Measurements from ENCODE around the gene OR6K2.
"Not testable (repeated sequence)": the region's sequence is repeated elsewhere in the genome, so short reads cannot be mapped to it uniquely, and the experiment has no call there.

OR6K2 gene, protein sequence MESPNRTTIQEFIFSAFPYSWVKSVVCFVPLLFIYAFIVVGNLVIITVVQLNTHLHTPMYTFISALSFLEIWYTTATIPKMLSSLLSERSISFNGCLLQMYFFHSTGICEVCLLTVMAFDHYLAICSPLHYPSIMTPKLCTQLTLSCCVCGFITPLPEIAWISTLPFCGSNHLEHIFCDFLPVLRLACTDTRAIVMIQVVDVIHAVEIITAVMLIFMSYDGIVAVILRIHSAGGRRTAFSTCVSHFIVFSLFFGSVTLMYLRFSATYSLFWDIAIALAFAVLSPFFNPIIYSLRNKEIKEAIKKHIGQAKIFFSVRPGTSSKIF

DNA sequence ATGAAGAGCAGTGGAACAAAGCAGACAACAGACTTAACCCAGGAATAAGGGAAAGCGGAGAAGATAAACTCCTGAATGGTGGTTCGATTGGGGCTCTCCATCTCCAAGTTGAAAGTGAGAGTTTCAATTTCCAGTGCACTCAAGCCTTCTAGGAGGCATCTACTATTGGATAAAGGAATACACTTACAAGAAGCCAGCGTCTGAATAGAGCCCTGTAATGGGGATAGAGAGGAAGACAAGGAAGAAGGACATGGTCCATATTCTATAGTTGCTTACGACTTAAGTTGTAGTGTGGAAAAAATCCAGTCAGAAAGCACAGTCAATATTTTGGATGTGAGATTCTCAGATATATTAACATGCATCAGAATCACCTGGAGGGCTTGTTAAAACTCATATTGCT is at the start of gene OR6K2:
OR6K2 (minus strand) TSS at position 101 of the 400 bp plus-strand sequence; CDS start at position 101, 0 bp downstream.
- no peak for DNase-seq (ENCODE audit: low read depth)

DNA sequence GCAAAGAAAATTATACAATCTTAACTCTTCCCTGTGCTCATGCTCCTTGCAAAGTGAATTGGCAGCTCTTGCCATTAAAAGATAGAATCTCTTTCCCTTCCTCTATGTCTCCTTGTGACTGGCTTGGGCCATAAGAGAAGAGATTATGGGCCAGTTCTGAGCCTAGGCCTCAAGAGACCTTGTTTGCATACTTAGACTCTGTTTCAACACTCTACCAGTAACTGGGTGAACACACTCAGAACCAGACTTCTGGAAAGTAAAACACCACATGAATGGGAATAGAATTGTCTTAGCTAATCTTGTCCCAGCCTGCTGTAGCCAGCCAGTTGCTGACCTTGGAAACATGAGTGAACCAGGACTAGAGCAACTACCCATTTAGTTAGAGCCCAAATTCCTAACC is 35.4 kb upstream of the OR6K2 start:
- DNase-seq (ENCODE audit: low read depth): no peak

DNA sequence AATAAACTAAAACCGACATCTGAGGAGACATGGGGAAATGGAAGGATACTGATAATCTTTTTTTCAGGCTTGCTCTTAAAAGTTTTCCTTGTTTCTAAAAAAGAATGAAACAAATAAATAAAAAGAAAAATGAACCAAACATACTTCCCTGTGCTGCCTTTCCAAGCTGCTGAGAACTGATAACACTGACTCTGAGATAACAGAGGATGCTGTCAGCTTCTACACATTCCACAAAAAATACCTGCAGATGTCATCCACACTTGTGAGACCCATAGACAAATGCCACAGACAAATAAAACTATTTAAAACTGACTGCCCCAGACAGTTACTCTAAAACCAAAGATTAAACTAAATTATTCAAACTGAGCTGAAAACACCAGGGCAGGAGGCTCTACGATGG is 32.1 kb upstream of the OR6K2 start:
- DNase-seq (ENCODE audit: low read depth): no peak

DNA sequence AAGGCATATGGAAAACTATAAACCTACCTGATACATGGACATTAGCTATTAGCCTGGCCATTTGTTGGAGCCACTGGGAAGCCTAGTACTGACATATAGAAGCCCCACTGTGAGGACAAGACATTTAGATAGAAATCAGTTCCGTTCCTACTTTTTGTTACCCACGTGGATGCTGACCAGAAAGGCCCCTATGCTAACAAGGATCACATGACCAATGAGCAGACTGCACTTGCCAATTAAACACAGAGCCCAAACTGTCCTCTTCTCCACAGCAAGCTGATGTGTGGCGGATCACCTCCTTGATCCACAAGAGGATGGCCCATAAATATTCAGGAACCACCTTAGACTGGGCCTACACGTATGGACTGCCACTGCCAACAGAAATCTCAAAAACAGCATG is 31.3 kb upstream of the OR6K2 start:
- no peak for DNase-seq (ENCODE audit: low read depth)

DNA sequence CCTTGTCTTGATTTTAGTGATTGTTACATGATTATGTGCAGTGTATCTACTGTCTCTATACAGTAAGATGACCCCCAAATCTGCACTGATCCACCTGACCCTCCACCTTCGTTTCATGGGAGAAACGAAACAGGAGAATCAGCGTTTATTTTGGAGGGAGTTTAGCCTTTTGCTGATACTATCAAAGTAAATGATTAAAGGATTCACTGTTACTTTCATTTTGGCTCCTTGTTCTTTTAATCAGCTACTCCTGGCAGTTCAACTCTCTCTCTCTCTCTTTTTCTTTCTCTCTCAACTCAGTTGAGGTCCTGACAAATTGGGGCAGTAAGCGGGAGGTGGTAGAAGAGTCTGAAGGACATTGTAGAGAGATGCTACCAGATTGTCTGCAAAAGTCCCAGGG is 30.0 kb upstream of the OR6K2 start:
- no peak for DNase-seq (ENCODE audit: low read depth)

DNA sequence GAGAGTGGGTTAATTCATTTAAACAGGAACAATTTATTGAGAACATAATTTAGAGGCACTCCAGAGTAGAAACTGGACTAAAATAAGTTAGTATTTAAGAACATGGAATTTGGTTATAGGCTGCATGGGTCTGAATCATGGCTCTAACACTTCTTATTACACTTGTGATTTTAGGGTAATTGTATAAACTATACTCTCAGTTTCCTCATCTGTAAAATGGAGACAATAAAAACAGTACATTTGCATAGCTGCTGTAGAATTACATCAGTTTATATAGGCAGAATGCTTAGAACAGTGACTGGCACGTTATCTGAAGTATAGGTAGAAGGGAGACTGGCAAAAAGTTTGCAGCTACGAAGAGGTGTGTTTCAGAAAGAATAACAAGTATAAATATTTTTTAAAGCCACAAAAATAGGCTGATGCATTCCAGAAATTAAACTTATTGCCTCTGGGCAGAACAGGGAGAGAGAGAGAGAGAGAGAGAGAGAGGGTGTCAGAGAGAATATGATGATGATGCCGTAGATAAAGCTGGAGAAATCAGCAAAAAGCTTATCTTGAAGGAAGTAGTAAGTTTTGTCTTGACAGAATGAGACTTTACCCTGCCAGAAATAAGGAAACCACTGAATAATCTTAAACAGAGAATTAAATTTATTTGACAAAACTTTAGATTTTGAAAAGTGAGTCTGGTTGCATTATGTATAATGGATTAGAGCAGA is 28.2 kb upstream of the OR6K2 start:
- DNase-seq (ENCODE audit: low read depth): no peak

DNA sequence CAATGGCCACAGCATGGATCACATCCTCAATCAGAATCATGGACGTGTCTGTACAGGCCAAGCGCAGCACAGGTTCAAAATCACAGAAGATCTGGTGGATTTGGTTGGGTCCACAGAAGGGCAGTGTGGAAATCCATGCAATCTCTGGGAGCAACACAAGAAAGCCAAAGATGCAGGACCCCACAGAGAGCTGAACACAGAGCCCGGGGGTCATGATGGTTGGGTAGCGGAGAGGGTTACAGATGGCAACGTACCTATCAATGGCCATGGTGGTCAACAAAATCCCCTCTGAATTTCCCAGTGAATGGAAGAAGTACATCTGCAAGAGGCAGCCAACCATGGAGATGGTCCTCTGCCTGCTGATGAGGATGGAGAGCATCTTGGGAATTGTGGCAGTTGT is 24.0 kb upstream of the OR6K2 start:
- DNase-seq (ENCODE audit: low read depth): no peak

DNA sequence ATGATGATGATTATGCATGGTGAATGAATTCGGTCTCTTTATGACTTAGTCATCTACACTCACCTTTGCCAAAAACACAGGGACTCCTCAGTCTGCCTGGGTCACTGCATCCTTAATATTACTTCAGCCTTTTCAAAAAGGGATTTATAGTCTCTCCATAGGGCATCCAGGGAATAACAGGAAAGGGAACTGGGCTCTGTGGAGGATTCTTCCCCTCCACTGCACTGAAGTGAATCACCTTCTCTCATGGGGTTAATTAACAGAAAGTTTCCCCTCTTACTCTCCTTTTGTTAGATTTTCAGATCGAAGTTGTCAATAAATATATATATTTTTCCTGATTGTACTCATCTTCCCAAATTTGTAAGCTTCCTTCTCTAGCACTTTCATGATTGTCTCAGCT is 20.2 kb upstream of the OR6K2 start, which contains the start of gene OR6K3:
OR6K3 (minus strand) TSS at position 101 of the 400 bp plus-strand sequence. CDS start 2,605 bp downstream, outside the sequence.
- DNase-seq (ENCODE audit: low read depth): no peak

DNA sequence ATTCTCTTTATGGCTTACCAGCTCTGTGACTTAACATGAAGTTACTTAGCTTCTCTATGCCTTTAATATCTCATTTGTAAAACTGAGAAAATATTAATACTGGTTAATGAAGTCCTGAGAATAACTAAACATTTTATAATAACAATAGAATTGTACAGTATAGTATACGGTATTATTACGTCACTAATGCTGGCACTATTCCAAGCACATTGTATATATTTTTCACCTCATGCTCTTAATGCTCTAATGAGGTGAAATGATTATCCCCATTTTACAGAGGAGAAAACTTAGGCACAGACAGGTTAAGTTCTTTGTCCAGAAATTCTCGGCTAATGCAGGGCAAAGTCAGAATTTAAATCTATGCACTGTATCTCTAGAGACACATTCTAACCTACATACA is 19.2 kb upstream of the OR6K2 start:
- DNase-seq (ENCODE audit: low read depth): no peak

DNA sequence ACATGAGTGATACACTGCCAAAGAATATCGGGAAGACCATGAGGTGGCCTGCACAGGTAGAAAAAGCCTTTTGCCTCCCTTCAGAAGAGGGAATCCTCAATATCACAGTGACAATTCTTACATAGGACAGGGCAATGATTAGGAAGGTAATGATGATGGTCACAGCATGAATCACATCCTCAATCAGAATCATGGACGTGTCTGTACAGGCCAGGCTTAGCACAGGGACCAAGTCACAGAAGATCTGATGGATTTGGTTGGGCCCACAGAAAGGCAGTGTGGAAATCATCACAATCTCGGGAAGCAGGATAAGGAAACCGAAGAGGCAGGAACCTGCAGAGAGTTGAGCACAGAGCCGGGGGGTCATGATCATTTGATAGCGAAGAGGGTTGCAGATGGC is 16.9 kb upstream of the OR6K2 start:
- no peak for DNase-seq (ENCODE audit: low read depth)

DNA sequence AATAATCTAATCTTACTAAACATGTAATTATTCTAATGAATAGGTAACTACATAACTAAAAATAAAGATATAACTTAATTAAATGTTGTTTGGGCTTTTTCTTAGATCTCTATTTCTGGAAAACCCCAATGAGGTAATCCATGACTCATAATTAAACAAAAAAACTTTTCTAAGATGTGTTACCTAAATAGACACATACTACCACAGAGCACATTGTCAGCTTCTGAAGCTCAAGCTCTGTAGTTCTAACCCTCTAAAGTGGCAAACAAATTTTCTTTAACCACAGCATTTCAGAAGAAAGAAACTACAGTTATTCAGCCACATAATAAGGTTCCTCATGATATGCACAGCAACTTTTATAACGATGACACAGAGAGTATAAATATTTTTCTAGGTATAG is 15.9 kb upstream of the OR6K2 start:
- no peak for DNase-seq (ENCODE audit: low read depth)

DNA sequence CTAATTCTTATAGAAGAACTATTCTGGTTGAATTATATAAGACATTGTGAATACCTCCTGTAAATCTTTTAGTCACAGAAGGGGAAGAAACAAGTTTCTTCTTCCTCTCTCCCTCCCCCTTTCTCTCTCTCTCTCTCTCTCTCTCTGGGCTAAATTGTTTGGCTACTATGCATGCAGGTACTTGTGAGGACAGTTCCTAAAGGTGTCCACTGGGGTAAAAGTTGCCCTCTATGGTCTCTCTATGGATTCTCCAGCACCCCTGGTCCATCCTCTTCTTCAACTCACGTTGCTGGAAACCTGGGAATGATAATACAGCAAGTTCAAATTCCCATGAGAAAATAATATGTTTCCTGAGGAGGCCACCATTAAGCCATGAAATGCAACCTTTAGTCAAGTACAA is 14.3 kb upstream of the OR6K2 start:
- DNase-seq (ENCODE audit: low read depth): no peak

DNA sequence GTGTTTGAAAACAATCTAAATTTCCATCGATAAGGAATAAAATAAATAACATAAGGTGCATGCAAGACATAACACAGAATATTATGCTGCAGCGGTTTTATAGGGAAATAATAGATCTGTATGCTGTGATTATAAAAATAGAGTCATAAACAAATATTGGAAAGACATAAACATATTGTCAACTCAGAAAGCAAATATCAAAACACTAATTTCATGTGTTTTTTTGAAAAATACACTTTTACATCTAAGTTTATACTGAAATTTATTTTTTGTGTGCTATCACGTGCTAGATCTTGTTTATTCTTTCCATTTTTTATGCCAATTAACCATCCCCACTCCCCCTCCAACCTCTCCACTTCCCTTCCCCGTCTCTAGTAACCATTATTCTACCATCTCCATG is 10.6 kb upstream of the OR6K2 start:
- no peak for DNase-seq (ENCODE audit: low read depth)

DNA sequence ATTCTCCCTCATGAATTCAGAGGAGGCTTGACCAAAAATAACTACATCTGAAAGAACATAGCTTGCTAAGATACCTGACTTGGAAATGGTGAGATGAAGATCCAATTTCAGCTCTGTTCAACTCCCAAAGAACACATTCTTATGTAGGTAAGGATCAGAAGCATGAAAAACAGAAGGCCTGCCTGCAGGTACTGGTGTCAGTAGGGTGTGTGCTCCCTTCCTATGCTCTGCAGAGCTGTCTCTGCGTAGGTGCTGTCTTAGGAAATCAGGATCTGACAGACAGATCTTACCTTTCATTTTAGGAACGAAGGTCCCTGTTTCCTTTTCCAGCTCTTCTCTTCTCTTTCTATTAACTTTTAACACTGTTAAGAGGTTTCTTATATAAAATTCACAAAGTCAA is 5.6 kb upstream of the OR6K2 start:
- no peak for DNase-seq (ENCODE audit: low read depth)

DNA sequence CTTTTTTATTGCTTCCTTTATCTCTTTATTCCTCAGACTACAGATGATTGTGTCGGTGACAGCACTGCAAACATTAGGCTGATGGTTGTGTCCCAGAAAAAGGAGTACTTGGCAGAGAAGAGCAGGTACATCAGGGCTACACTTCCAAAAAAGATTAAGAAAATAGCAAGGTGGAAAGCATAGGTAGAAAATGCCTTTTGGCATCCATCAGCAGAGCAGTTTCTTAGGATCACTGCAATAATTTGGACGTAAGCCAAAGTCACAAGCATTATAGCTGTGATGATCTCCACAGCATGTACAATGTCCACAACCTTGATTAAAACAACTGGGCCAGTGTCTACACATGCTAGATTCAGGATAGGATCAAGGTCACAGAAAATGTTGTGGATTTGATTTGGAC is 5.9 kb downstream of the OR6K2 start:
- DNase-seq (ENCODE audit: low read depth): no peak

DNA sequence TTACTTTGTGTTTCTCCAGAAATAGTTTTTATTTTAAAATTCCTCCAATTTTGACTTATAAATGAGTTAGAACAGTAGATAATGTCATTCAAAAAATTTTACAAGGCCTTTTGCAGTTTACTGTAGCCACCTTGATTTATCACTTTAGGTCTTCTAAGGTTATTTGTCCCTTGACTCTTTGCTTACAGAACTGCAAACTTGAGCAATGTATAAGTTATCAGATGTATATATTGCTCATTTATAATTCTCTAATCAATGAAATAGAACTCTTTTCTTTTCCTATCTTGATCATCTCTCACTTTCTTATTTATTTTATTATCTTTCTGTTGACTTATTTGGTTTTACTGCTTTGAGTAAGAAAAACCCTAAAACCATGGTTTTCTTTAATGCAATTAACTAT is 8.1 kb downstream of the OR6K2 start:
- no peak for DNase-seq (ENCODE audit: low read depth)

DNA sequence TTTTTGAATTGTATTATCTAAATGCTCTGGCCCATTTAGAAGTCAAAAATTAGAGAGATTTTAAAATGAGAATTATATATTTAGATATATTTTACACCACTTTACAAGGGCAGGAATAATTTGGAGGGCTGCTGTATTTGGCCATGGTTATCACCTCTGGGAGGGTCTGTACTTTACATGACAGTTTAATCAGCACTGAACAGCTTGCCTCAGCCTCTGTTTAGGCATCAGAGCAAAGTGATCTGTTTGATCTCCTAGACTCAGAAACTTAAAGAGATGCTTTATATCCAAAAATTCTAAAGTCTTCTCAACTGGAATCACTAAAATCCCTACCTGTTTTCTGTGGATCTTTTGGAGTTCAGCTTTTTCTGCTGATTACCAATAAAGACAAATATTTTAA is 8.5 kb downstream of the OR6K2 start:
- no peak for DNase-seq (ENCODE audit: low read depth)

DNA sequence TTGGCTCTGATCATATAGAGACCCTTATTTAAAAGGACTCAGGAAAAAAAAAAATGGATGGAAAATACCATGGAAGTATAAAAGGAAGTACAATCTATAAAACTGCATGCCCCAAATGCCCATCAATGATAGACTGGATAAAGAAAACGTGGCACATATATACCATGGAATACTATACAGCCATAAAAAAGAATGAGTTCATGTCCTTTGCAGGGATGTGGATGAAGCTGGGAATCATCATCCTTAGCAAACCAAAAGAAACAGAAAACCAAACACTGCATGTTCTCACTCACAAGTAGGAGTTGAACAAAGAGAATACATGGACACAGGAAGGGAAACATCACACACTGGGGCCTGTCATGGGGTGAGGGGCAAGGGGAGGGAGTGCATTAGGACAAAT is 9.3 kb downstream of the OR6K2 start:
- not testable (repeated sequence) for DNase-seq (ENCODE audit: low read depth)

DNA sequence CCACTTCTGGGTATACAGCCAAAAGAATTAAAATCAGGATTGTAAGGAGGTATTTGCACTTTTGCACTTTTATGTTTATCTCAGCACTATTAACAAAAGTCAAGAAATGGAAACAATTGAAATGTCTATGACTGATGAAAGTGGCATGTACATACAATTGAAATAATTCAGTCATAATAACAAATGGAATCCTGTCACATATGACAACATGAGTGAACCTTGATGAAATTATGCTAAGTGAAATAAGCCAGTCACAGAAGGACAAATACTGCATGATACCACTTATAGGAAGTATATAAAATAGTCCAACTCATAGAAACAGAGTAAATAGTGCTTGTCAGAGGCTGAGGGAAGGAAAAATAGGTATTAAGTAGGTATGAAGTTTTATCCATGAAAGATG is 10.6 kb downstream of the OR6K2 start:
- DNase-seq (ENCODE audit: low read depth): no peak

DNA sequence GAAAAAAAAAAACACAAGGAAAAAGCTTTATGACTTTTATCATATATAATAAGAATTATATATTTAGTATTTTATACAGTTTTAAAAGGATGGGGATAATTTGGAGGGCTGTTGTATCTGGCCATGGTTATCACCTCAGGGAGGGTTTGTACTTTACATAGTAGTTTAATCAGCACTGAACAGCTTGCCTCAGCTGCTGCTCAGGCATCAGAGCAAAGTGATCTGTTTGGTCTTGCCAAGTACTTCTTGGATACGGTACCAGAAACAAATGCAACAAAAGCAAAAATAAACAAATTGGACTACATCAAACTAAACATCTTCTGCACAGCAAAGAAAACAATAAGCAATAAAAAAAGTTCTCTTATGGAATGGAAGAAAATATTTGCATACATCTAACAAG is 11.3 kb downstream of the OR6K2 start:
- no peak for DNase-seq (ENCODE audit: low read depth)

DNA sequence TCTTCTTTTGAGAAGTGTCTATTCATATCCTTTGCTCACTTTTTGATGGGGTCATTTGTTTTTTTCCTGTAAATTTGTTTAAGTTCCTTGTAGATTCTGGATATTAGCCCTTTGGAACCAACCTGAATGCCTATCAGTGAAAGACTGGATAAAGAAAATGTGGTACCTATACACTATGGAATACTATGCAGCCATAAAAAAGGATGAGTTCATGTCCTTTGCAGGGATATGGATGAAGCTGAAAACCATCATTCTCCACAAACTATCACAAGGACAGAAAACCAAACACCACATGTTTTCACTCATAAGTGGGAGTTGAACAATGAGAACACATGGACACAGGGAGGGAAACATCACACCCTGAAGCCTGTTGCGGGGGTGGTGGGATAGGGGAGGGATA is 12.1 kb downstream of the OR6K2 start:
- not testable (repeated sequence) for DNase-seq (ENCODE audit: low read depth)

DNA sequence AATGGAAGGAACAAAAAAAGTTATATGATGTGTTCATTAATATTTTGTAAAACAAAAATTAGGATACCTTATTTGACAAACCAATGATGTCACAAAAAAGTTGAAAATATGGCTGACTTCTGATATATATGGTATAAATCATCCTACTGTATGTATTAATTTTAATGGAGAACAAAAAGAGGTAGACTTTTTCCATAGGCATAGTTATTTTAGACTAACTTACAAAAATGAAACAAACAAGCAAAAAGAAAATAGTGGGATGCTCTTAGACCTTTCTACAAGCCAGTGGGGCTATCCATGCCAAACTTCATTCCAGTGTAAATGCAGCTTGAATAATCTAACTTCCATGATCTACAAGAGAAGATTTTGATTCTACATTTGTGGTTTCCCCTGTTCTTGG is 13.4 kb downstream of the OR6K2 start:
- no peak for DNase-seq (ENCODE audit: low read depth)

DNA sequence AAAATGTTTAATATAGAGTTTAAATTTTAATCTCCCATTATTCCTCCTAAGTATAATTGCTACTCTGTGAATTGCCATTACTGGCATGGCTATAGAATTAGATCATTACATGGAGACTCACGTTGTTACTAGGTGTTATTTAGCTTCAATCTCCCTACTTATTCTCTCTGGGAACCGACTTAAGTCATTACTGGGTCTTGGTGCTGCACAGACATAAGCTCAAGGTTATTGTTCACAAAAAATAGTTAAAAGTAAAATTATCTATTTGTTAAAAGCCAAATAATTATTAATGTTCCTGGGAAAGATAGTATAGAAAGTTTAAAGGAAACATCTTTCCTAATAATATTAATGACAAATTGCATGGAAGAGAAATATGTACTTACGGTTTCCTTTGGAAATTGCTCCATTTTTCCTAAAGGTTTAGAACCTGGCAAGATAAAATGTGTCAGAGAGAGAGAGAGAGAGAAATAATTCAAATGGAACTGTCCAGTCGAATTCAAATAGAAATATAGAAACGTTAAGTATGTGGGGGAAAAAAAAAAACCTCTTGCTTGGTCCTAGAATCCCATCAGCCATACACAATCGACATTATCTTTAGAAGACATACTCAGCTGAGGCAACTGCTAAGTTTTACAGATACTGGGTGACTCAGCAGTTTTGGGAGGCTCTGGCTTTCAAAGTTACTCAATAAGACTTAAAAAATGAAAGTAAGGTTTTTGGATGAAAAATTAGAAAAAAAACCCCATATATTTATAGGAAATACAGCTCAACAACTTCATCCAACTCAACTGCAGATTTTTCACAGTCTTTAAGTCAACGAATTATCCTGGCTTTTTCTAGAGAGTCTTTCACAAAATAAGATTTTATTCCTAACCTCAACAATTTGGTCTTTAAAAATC is 14.1 kb downstream of the OR6K2 start, which contains the start of gene SPTA1:
SPTA1 (minus strand) TSS at position 605 of the 899 bp plus-strand sequence; CDS start at position 407, 198 bp downstream.
- DNase-seq (ENCODE audit: low read depth): no peak
